ENCODE measurements around the gene ASS1. TPM values are rescaled to one million over a fixed set of nuclear protein-coding genes. Genes with fewer than 3 reads are reported as not detected.

The ASS1 gene
- total and polyA plus RNA-seq, 2 donors (not counting 1 experiment from before 2014, with no cell fraction given): 0.30 to 0.44 TPM

- DNase-seq (no peak), ATAC-seq (ENCODE audit: low read depth) (no peak)
- CTCF ChIA-PET: no interaction called here
- no peaks in the 10 kb centered on the region for H3K4me1 ChIP-seq (ENCODE audit: control insufficient read depth in 2 of 2, insufficient read depth in 2 of 2, low read length in 2 of 2)
- no peak for TF ChIP-seq CTCF (IDR thresholded peaks at IDR 0.05)
- TF ChIP-seq EZH2 (IDR thresholded peaks at IDR 0.05; ENCODE audit: borderline replicate concordance, insufficient read depth, low read depth, low read length, poor library complexity, severe bottlenecking): no peak
- peaks cover 0 to 5% (median 0%) of the 10 kb centered on the region in 4 experiments for H3K27me3 ChIP-seq (replicated peaks in 1 of 4; ENCODE audit: control extremely low read depth in 1 of 4, control insufficient read depth in 3 of 4, insufficient read depth in 4 of 4, low read length in 3 of 4)
- Mint-ChIP-seq H3K4me1 (no peaks in the 10 kb centered on the region), H3K27me3 (peaks cover 13% of the 10 kb centered on the region), H3K27ac (no peak overlapping the region), H3K9me3 (ENCODE audit: insufficient read depth) (peaks cover 8% of the 10 kb centered on the region), H3K4me3 (no peak overlapping the region)
- intact Hi-C loops (cut with micrococcal nuclease): no loop called here
- H3K4me3 ChIP-seq (ENCODE audit: control extremely low read depth in 1 of 5, extremely low read depth in 1 of 5, insufficient read depth in 1 of 5, low read depth in 2 of 5, low read length in 4 of 5): no peak overlapping the region
- no peak overlapping the region for H2AFZ ChIP-seq (ENCODE audit: insufficient read depth, low read depth, low read length, poor library complexity, severe bottlenecking)
- H3K27ac ChIP-seq (ENCODE audit: low read length in 2 of 2): no peak overlapping the region
- no peak overlapping the region for H3K4me2 ChIP-seq (replicated peaks; ENCODE audit: low read depth, low read length, poor library complexity, severe bottlenecking)
- H3K9ac ChIP-seq (ENCODE audit: low read length): no peak overlapping the region
- H4K20me1 ChIP-seq (ENCODE audit: control insufficient read depth, insufficient read depth, low read length, poor library complexity, severe bottlenecking): no peaks in the 10 kb centered on the region
- peaks cover 0 to 13% (median 3%) of the 10 kb centered on the region in 3 donors for H3K9me3 ChIP-seq (ENCODE audit: control extremely low read depth in 1 of 3, control insufficient read depth in 2 of 3, insufficient read depth in 1 of 3, low read length in 2 of 3)
- no peaks in the 10 kb centered on the region for H3K36me3 ChIP-seq (replicated peaks in 1 of 2; ENCODE audit: control extremely low read depth in 1 of 2, control insufficient read depth in 1 of 2, extremely low read depth in 1 of 2, insufficient read depth in 2 of 2, low read length in 1 of 2)
- POLR2A ChIA-PET: no interaction called here
- WGBS (ENCODE audit: insufficient coverage): 92% methylated on average over 7 of the region's 7 CpGs
- H3K79me2 ChIP-seq (ENCODE audit: control insufficient read depth, insufficient read depth, low read length): no peaks in the 10 kb centered on the region
Measured at GRCh38 chr9:130499804-130500263, 55.1 kb downstream of the ASS1 start.

- Mint-ChIP-seq H3K9me3 (ENCODE audit: insufficient read depth) (peaks cover 4% of the 10 kb centered on the region), H3K27me3 (peaks cover 9% of the 10 kb centered on the region), H3K4me1 (no peaks in the 10 kb centered on the region), H3K27ac (no peak overlapping the region), H3K4me3 (no peak overlapping the region)
- WGBS (ENCODE audit: insufficient coverage): 71% methylated on average over 6 of the region's 12 CpGs
- H3K27ac ChIP-seq (ENCODE audit: low read length in 2 of 2): no peak overlapping the region
- H3K4me2 ChIP-seq (replicated peaks; ENCODE audit: low read depth, low read length, poor library complexity, severe bottlenecking): no peak overlapping the region
- no peak overlapping the region for H3K4me3 ChIP-seq (ENCODE audit: control extremely low read depth in 1 of 5, extremely low read depth in 1 of 5, insufficient read depth in 1 of 5, low read depth in 2 of 5, low read length in 4 of 5)
- H4K20me1 ChIP-seq (ENCODE audit: control insufficient read depth, insufficient read depth, low read length, poor library complexity, severe bottlenecking): no peaks in the 10 kb centered on the region
- H3K27me3 ChIP-seq (replicated peaks in 1 of 4; ENCODE audit: control extremely low read depth in 1 of 4, control insufficient read depth in 3 of 4, insufficient read depth in 4 of 4, low read length in 3 of 4): peaks cover 0 to 5% (median 0%) of the 10 kb centered on the region in 4 experiments
- no peak overlapping the region for H3K9ac ChIP-seq (ENCODE audit: low read length)
- no peaks in the 10 kb centered on the region for H3K36me3 ChIP-seq (replicated peaks in 1 of 2; ENCODE audit: control extremely low read depth in 1 of 2, control insufficient read depth in 1 of 2, extremely low read depth in 1 of 2, insufficient read depth in 2 of 2, low read length in 1 of 2)
- H3K79me2 ChIP-seq (ENCODE audit: control insufficient read depth, insufficient read depth, low read length): no peaks in the 10 kb centered on the region
- intact Hi-C loops (cut with micrococcal nuclease): no loop called here
- POLR2A ChIA-PET: no interaction called here
- TF ChIP-seq EZH2 (IDR thresholded peaks at IDR 0.05; ENCODE audit: borderline replicate concordance, insufficient read depth, low read depth, low read length, poor library complexity, severe bottlenecking): no peak
- TF ChIP-seq CTCF (IDR thresholded peaks at IDR 0.05): no peak
- CTCF ChIA-PET: no interaction called here
- H3K4me1 ChIP-seq (ENCODE audit: control insufficient read depth in 2 of 2, insufficient read depth in 2 of 2, low read length in 2 of 2): no peaks in the 10 kb centered on the region
- DNase-seq: no peak
- H3K9me3 ChIP-seq (ENCODE audit: control extremely low read depth in 1 of 3, control insufficient read depth in 2 of 3, insufficient read depth in 1 of 3, low read length in 2 of 3): peaks cover 0 to 7% (median 0%) of the 10 kb centered on the region in 3 donors
- no peak for ATAC-seq (ENCODE audit: low read depth)
- no peak overlapping the region for H2AFZ ChIP-seq (ENCODE audit: insufficient read depth, low read depth, low read length, poor library complexity, severe bottlenecking)
Measured at GRCh38 chr9:130500340-130501180, 55.8 kb downstream of the ASS1 start.
